Panc1 (cell line): ENCODE results near the gene GFI1B. TPM values are rescaled to one million over a fixed set of nuclear protein-coding genes. Genes with fewer than 3 reads are reported as not detected.

ENCODE experiments used
- ATAC-seq: fragments of 200-7000 bp; cut with Tn5 transposase; 2 replicates; pipeline ENCODE4 v1.9.1; 2020; ENCODE audit warnings: mild to moderate bottlenecking, moderate library complexity
- BruUV-seq: library from RNA; stranded (reverse); fragments of 400-500 nt; replicated peaks from 2 replicates; lab custom pipeline; 2021; lab: Mats Ljungman, UMichigan
- CTCF ChIA-PET: fragments of 300-600 bp; sonication (Branson Sonifier 250); formaldehyde crosslinking; loops from one replicate; lab custom pipeline; 2022; ENCODE audit warnings: antibody characterized with exemption; lab: Charles Lee
- POLR2A ChIA-PET: fragments of 300-600 bp; sonication (Branson Sonifier 250); formaldehyde crosslinking; loops from one replicate; lab custom pipeline; 2022; ENCODE audit warnings: antibody characterized with exemption; lab: Charles Lee
- DNase-seq: peaks from one replicate; pipeline ENCODE4 v3.0.0-alpha.2; 2010; ENCODE audit warnings: low read depth, low spot score
- H3K27ac ChIP-seq: 2 replicates; pipeline ENCODE4 v1.5.1; 2011; ENCODE audit warnings: mild to moderate bottlenecking, low read length, inconsistent platforms
- H3K27me3 ChIP-seq: fragments of 200-500 bp; sonication (Bioruptor generic); 2 replicates; pipeline ENCODE4 v1.6.0; 2014; ENCODE audit warnings: low read length, inconsistent platforms; ENCODE audit not compliant: control insufficient read depth, insufficient read depth
- H3K36me3 ChIP-seq: fragments of 200-500 bp; sonication (Bioruptor generic); 2 replicates; pipeline ENCODE4 v1.5.1; 2014; ENCODE audit warnings: inconsistent platforms, mild to moderate bottlenecking, low read length, moderate library complexity; ENCODE audit not compliant: control insufficient read depth, insufficient read depth
- H3K4me1 ChIP-seq: 2 replicates; pipeline ENCODE4 v1.5.1; 2011; ENCODE audit warnings: inconsistent platforms, mild to moderate bottlenecking, low read length, moderate library complexity; ENCODE audit not compliant: control insufficient read depth, insufficient read depth
- H3K4me3 ChIP-seq, 2 experiments: 2 replicates each; pipeline ENCODE4 v1.5.1; 2011 to 2012; ENCODE audit warnings: low read depth in 2 of 2, low read length in 2 of 2, mild to moderate bottlenecking in 2 of 2, inconsistent platforms in 1 of 2, moderate library complexity in 1 of 2
- H3K9me3 ChIP-seq: fragments of 200-500 bp; sonication (Bioruptor generic); 2 replicates; pipeline ENCODE4 v1.5.1; 2014; ENCODE audit warnings: low read depth, mild to moderate bottlenecking, inconsistent platforms, low read length, moderate library complexity; ENCODE audit not compliant: control insufficient read depth, insufficient read depth
- CTCF ChIP-seq: fragments of 450-650 bp; IDR thresholded peaks from 2 replicates; pipeline ENCODE4 v1.5.1; 2017; ENCODE audit warnings: mild to moderate bottlenecking
- POLR2AphosphoS5 ChIP-seq: IDR thresholded peaks from 2 replicates; pipeline ENCODE4 v1.6.1; 2012; ENCODE audit warnings: mild to moderate bottlenecking, low read depth, low read length, moderate library complexity
- SIN3A ChIP-seq: IDR thresholded peaks from 2 replicates; pipeline ENCODE4 v1.6.1; 2012; ENCODE audit warnings: low read depth, mild to moderate bottlenecking, low read length, moderate library complexity, borderline replicate concordance; ENCODE audit not compliant: insufficient read depth
- TCF7L2 ChIP-seq: IDR thresholded peaks from 2 replicates; pipeline ENCODE4 v1.6.1; 2011; ENCODE audit warnings: mild to moderate bottlenecking, low read depth, low read length, inconsistent platforms
- in situ Hi-C: cut with HindIII; loops from 2 replicates; pipeline ENCODE4 v1.10.0; 2016; ENCODE audit warnings: low sequenced_read_pairs, low pct_unique_long_range_greater_than_20kb
- intact Hi-C: fragments of 100-400 bp; cut with micrococcal nuclease; formaldehyde crosslinking; loops from one replicate; pipeline ENCODE4 v1.10.0; 2022; ENCODE audit not compliant: unreplicated experiment
- total RNA-seq: library from RNA; stranded (reverse); gene quantifications from one replicate; pipeline ENCODE4 v1.2.1, GENCODE V29; 2021; ENCODE audit not compliant: unreplicated experiment
- TF ChIP-seq, protein P1 (sequence below), 2 experiments: IDR thresholded peaks; 2 replicates each; pipeline ENCODE4 v1.6.1; 2011 to 2012; ENCODE audit warnings: low read depth in 2 of 2, control low read depth in 1 of 2, low read length in 1 of 2, mild to moderate bottlenecking in 1 of 2, moderate library complexity in 1 of 2; ENCODE audit not compliant: insufficient read depth in 1 of 2

GFI1B gene
- total RNA-seq, 1 experiment from 2014 or later, result 0.08 TPM

- intact Hi-C loops (no loop called here), in situ Hi-C loops (no loop called here)
- CTCF ChIA-PET, result no interaction called here
- H3K9me3 ChIP-seq, result no peaks in the 10 kb centered on the region
- H3K27ac ChIP-seq, result no peak overlapping the region
- BruUV-seq, result no TSS peak
- POLR2A ChIA-PET, result no interaction called here
- no peaks in the 10 kb centered on the region for H3K4me1 ChIP-seq
- DNase-seq (no peak), ATAC-seq (no peak)
- no peaks in the 10 kb centered on the region for H3K27me3 ChIP-seq
- no peaks in the 10 kb centered on the region for H3K36me3 ChIP-seq
- TF ChIP-seq CTCF, result no peak
- TF ChIP-seq SIN3A, result no peak
- TF ChIP-seq POLR2AphosphoS5, result no peak
- TF ChIP-seq, protein P1, sequence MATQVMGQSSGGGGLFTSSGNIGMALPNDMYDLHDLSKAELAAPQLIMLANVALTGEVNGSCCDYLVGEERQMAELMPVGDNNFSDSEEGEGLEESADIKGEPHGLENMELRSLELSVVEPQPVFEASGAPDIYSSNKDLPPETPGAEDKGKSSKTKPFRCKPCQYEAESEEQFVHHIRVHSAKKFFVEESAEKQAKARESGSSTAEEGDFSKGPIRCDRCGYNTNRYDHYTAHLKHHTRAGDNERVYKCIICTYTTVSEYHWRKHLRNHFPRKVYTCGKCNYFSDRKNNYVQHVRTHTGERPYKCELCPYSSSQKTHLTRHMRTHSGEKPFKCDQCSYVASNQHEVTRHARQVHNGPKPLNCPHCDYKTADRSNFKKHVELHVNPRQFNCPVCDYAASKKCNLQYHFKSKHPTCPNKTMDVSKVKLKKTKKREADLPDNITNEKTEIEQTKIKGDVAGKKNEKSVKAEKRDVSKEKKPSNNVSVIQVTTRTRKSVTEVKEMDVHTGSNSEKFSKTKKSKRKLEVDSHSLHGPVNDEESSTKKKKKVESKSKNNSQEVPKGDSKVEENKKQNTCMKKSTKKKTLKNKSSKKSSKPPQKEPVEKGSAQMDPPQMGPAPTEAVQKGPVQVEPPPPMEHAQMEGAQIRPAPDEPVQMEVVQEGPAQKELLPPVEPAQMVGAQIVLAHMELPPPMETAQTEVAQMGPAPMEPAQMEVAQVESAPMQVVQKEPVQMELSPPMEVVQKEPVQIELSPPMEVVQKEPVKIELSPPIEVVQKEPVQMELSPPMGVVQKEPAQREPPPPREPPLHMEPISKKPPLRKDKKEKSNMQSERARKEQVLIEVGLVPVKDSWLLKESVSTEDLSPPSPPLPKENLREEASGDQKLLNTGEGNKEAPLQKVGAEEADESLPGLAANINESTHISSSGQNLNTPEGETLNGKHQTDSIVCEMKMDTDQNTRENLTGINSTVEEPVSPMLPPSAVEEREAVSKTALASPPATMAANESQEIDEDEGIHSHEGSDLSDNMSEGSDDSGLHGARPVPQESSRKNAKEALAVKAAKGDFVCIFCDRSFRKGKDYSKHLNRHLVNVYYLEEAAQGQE (IDR thresholded peaks at IDR 0.05; ENCODE audit: insufficient read depth in 1 of 2, low read depth in 2 of 2, low read length in 1 of 2), result no peak
- no peak for TF ChIP-seq TCF7L2
- no peak overlapping the region for H3K4me3 ChIP-seq
These were observed 12.3 kb downstream of the GFI1B start for GRCh38 chr9:132990781-132991180.

GRCh38 chr9:132991351-132992300 is 13.1 kb downstream of the GFI1B start:
- DNase-seq, result no peak
- ChIA-PET POLR2A (no interaction called here), CTCF (interaction anchor here (0.6 kb wide), 1 partner anchor 32 kb away, joined by 3 read pairs; no protein-coding TSS in a partner anchor)
- ATAC-seq, result no peak
- intact Hi-C loops (no loop called here), in situ Hi-C loops (no loop called here)
- Histone ChIP-seq H3K27ac (no peak overlapping the region), H3K9me3 (no peaks in the 10 kb centered on the region), H3K27me3 (no peaks in the 10 kb centered on the region), H3K4me3 (no peak overlapping the region), H3K36me3 (no peaks in the 10 kb centered on the region), H3K4me1 (no peaks in the 10 kb centered on the region)
- TF ChIP-seq CTCF (no peak), SIN3A (no peak), TCF7L2 (no peak), POLR2AphosphoS5 (no peak)
- TF ChIP-seq, protein P1 (IDR thresholded peaks at IDR 0.05; ENCODE audit: insufficient read depth in 1 of 2, low read depth in 2 of 2, low read length in 1 of 2), result no peak
- BruUV-seq, result no TSS peak
